Effector CD4-positive, alpha-beta T cell (primary cell): ENCODE data around the gene HLA-DQA2.
"Not testable (repeated sequence)": the region's sequence is repeated elsewhere in the genome, so short reads cannot be mapped to it uniquely, and the experiment has no call there.

ENCODE experiments used
- DNase-seq: peaks from one replicate; pipeline ENCODE4 v3.0.0-alpha.2; 2020

HLA-DQA2 gene

DNA sequence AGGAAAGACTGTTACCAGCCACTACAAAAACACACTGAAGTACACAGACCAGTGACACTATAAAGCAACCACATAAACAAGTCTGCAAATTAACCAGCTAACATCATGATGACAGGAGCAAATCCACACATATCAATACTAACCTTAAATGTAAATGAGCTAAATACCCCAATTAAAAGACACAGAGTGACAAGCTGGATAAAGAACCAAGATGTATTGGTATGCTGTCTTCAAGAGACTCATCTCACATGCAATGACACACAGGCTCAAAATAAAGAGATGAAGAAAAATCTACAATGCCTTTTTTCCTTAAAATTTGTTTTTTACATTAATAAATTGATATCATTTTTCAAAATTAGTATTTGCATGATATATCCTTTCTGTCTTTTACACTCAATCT, 41.7 kb downstream of the HLA-DQA2 start:
- not testable (repeated sequence) for DNase-seq

DNA sequence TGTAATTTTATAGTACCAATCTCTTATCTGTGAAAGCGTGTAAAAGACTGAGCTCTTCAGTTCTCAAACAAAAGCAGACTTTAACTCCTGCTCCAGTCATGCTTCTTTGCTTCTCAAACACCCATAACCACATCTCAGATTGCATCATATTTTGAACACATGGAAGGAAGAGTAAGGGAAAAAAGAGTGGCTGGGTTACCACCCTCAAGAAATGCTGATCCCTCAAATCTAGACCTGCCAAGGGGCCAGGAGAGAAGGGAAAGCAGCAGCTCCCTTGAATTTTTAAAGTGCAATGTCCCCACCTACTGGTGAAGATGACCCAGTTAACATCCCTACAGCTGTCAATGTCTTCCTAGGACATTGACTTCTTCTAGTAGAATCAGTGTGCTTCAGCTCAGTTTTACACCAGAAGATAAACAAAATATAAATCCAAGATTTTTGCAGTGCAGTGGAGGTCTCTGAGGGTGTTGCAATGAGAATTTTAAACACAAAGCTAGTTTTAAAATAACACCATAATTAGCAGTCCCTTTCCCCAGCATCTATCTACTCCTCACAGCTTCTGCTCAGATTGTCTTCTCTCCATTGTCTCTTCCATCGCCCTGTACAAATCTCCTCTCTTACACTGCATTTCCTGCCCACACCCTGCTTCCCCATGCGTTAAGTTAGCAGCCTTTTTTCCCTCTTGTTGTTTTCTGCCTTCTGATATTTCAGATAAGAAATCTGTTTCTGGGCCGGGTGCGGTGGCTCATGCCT, 44.8 kb downstream of the HLA-DQA2 start:
- DNase-seq, result peak; percentile 11

DNA sequence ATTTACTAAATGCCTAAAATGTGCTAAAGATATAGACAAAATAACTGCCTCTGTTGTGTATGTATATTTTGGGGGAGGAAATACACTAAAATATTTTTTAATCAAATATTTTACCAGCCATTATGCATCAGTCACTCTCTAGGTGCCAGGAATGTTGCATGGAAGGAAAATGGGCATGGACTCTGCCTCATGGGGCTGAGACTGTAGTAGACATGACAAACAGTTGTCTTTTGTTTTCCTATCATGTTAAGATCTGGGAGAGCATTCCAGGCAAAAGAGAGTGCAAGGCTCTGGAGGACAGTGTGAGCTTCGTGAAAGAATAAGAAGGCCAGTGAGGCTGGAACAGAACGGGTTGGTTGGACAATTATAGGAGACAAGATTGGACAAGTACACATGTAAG, 49.1 kb downstream of the HLA-DQA2 start:
- no peak for DNase-seq

DNA sequence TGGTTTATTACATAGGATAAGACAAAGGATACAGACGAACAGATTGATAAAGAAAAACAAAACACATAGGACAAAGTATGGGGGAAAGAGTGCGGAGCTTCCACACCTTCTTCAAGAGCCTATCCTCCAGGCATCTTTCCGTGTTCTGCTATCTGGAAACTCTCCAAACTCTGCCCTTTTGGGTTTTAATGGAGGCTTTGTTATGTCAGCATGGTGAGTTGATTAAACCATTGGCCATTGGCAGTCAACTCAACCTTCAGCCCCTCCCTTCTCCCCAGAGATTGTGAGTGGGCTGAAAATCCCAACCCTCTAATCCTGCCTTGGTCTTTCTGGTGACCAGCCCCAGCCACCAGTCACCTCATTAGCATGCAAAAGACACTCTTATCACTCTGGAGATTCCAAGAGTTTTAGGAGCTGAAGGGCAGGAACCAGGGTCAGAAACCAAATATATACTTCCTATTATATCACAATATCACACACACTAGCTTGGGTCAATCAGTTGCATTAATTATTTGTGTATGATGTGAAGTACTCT, 51.8 kb downstream of the HLA-DQA2 start:
- DNase-seq, result no peak

DNA sequence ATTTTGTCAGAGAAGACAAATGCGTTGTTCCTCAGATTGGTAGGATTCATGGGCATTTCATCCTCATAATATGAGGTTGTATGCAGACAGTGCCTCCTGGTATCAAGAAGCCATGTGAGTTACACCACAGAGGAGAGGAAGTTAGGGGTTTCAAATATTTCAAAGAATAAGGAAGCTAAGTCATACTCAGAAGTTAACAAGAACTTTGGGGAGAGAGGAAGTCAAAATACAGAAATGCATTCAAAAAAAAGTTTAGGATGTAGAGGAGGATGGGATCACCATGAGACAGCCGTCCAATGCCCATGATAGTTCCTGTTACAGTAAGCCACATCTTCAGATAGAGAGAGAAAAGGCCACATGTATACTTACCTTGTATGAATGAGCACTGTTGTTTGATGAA, 53.3 kb downstream of the HLA-DQA2 start:
- DNase-seq, result no peak
